ENCODE results near the gene CRELD1.

The CRELD1 gene

DNA sequence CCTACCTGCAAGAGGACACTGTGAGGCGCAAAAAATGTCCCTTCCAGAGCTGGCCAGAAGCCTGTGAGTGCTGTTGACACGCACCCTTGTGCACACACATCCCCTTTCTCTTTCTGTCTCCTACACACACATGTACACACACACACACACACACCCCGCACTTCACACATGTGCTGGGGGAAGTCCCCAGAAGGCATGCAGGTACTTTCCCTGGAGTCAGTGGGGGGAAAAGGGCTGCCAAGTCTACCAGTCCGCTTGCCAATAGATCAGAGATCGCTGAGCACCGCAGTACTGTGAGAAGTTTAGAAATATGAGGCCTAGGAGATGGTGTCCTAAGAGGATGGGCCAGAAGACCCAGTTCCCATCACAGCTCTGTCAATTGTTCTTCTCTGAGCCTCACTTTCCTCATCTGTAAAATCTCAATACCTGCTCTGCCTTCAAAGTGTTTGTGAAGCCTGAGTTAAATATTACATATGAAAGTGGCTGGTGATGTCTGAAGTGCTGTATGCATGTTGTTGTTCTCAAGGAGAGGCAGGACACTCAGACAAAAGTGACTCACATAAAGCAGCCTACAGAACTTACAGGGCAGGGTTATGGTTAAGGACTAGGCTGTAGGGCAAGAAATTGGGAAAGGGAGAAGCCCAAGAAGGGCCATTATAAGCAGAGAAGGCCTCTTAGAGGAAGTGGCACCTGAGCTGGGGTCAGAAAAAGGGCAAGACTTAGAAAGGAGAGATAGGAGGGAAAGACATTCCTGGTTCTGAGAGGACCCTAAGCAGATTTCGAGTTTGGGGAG lies 24.2 kb upstream of the CRELD1 start:
- Histone ChIP-seq H3K4me3 (ENCODE audit: low read length) (no peak overlapping the region), H4K20me1 (ENCODE audit: insufficient read depth, low read length) (no peaks in the 10 kb centered on the region), H3K27ac (ENCODE audit: low read length) (no peak overlapping the region), H3K9me3 (replicated peaks; ENCODE audit: insufficient read depth, low read length) (no peaks in the 10 kb centered on the region), H3K27me3 (replicated peaks; ENCODE audit: insufficient read depth, low read length) (no peaks in the 10 kb centered on the region), H3K4me1 (ENCODE audit: low read length) (no peaks in the 10 kb centered on the region), H3K9ac (ENCODE audit: low read length) (no peak overlapping the region), H3K36me3 (replicated peaks; ENCODE audit: insufficient read depth, low read length) (no peaks in the 10 kb centered on the region), H3F3A (ENCODE audit: insufficient read depth, low read length) (no peaks in the 10 kb centered on the region), H2AFZ (ENCODE audit: low read length) (no peak overlapping the region), H3K79me2 (ENCODE audit: low read length) (no peaks in the 10 kb centered on the region), H3K4me2 (ENCODE audit: low read depth, low read length) (no peak overlapping the region), H3K9me2 (replicated peaks; ENCODE audit: insufficient read depth, low read length) (no peaks in the 10 kb centered on the region)
- DNase-seq, result no peak
- TF ChIP-seq EZH2 (optimal IDR thresholded peaks at IDR 0.05; ENCODE audit: low read depth, low read length) (no peak), EZH2phosphoT487 (IDR thresholded peaks at IDR 0.05; ENCODE audit: low read length) (no peak)
- TF ChIP-seq, protein P1, sequence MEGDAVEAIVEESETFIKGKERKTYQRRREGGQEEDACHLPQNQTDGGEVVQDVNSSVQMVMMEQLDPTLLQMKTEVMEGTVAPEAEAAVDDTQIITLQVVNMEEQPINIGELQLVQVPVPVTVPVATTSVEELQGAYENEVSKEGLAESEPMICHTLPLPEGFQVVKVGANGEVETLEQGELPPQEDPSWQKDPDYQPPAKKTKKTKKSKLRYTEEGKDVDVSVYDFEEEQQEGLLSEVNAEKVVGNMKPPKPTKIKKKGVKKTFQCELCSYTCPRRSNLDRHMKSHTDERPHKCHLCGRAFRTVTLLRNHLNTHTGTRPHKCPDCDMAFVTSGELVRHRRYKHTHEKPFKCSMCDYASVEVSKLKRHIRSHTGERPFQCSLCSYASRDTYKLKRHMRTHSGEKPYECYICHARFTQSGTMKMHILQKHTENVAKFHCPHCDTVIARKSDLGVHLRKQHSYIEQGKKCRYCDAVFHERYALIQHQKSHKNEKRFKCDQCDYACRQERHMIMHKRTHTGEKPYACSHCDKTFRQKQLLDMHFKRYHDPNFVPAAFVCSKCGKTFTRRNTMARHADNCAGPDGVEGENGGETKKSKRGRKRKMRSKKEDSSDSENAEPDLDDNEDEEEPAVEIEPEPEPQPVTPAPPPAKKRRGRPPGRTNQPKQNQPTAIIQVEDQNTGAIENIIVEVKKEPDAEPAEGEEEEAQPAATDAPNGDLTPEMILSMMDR (IDR thresholded peaks at IDR 0.05; ENCODE audit: low read length), result no peak

DNA sequence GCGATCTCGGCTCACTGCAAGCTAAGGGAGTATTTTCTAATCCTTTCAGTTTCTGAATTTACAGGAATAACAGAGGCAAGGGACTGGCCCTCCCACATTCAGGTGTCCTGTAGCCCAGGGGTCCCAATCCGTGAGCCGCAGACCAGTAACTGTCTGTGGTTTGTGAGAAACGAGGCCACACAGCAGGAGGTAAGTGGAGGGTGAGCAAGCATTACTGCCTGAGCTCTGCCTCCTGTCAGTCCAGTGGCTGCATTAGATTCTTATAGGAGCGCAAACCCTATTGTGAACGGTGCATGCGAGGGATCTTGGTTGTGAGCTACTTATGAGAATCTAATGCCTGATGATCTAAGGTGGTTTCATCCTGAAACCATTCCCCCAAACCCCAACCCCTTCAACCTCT lies 21.8 kb upstream of the CRELD1 start:
- no peak for TF ChIP-seq EZH2 (optimal IDR thresholded peaks at IDR 0.05; ENCODE audit: low read depth, low read length)
- TF ChIP-seq, protein P1 (IDR thresholded peaks at IDR 0.05; ENCODE audit: low read length), result no peak
- DNase-seq, result no peak
- no peaks in the 10 kb centered on the region for H4K20me1 ChIP-seq (ENCODE audit: insufficient read depth, low read length)
- H3K4me1 ChIP-seq (ENCODE audit: low read length), result peaks cover 5% of the 10 kb centered on the region; the same call in 1 of the 2 replicates
- no peaks in the 10 kb centered on the region for H3K9me3 ChIP-seq (replicated peaks; ENCODE audit: insufficient read depth, low read length)
- no peak overlapping the region for H3K9ac ChIP-seq (ENCODE audit: low read length)
- H3K79me2 ChIP-seq (ENCODE audit: low read length), result no peaks in the 10 kb centered on the region
- H3F3A ChIP-seq (ENCODE audit: insufficient read depth, low read length), result no peaks in the 10 kb centered on the region
- H3K9me2 ChIP-seq (replicated peaks; ENCODE audit: insufficient read depth, low read length), result no peaks in the 10 kb centered on the region
- H3K36me3 ChIP-seq (replicated peaks; ENCODE audit: insufficient read depth, low read length), result no peaks in the 10 kb centered on the region
- H3K27ac ChIP-seq (ENCODE audit: low read length), result no peak overlapping the region
- no peak overlapping the region for H2AFZ ChIP-seq (ENCODE audit: low read length)
- H3K4me2 ChIP-seq (ENCODE audit: low read depth, low read length), result no peak overlapping the region
- H3K4me3 ChIP-seq (ENCODE audit: low read length), result no peak overlapping the region
- no peaks in the 10 kb centered on the region for H3K27me3 ChIP-seq (replicated peaks; ENCODE audit: insufficient read depth, low read length)

DNA sequence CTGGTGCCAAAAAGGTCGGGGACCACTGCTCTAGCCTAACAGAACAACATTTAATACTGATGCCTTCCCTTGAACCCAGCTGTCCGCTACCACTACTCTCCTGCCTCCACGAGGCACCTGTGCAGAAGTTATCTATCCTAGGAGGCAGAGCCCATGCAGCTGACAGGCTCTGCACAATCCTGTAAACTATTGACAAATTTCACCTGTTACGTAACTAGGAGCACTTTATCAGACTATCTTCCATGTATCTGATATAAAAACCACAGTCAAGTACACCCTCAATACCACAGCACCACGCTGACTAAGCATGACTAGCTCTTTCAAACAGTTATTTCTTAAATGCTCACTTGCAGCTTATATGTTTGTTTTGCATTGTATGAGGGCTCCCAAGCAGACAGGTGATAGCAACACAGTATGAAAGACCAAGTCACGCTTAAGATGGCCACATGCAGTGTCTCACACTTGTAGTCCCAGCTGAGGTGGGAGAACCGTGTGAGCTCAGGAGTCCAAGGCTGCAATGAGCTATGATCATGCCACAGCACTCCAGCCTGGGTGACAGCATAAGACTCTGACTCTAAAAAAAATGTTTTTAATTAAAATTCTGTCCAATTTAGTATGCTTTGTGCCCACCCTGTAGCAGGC lies 21.2 kb upstream of the CRELD1 start:
- Histone ChIP-seq H3K79me2 (ENCODE audit: low read length) (no peaks in the 10 kb centered on the region), H3K9me2 (replicated peaks; ENCODE audit: insufficient read depth, low read length) (no peaks in the 10 kb centered on the region), H2AFZ (ENCODE audit: low read length) (no peak overlapping the region), H3K27me3 (replicated peaks; ENCODE audit: insufficient read depth, low read length) (no peaks in the 10 kb centered on the region), H3K4me1 (ENCODE audit: low read length) (peaks cover 5% of the 10 kb centered on the region; the same call in 1 of the 2 replicates), H3K9me3 (replicated peaks; ENCODE audit: insufficient read depth, low read length) (no peaks in the 10 kb centered on the region), H3K9ac (ENCODE audit: low read length) (no peak overlapping the region), H3K27ac (ENCODE audit: low read length) (no peak overlapping the region), H3F3A (ENCODE audit: insufficient read depth, low read length) (no peaks in the 10 kb centered on the region), H3K4me2 (ENCODE audit: low read depth, low read length) (no peak overlapping the region), H3K36me3 (replicated peaks; ENCODE audit: insufficient read depth, low read length) (no peaks in the 10 kb centered on the region), H3K4me3 (ENCODE audit: low read length) (no peak overlapping the region), H4K20me1 (ENCODE audit: insufficient read depth, low read length) (no peaks in the 10 kb centered on the region)
- TF ChIP-seq EZH2phosphoT487 (IDR thresholded peaks at IDR 0.05; ENCODE audit: low read length), result no peak
- DNase-seq, result no peak

DNA sequence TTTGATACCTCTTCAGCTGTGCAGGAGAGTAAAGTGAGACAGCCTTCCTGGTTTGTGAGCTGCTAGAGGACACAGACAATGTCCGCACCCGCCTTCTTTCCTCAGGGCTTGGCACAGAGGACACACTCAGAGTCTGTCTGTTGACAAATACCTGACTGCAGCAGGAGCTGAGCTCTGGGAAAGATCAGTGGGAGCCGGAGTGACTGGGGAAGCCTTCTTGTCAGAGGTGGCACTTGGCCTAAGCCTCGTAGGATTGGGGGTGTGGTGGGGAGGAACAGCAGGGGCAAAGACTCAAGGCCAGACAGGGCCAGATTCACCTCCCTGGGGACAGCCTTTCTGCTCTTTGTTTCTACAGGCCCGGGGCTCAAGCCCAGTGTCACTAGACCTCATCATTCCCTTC lies 20.0 kb upstream of the CRELD1 start:
- Histone ChIP-seq H3K4me2 (ENCODE audit: low read depth, low read length) (no peak overlapping the region), H4K20me1 (ENCODE audit: insufficient read depth, low read length) (no peaks in the 10 kb centered on the region), H3K79me2 (ENCODE audit: low read length) (no peaks in the 10 kb centered on the region), H2AFZ (ENCODE audit: low read length) (no peak overlapping the region), H3K4me3 (ENCODE audit: low read length) (no peak overlapping the region), H3F3A (ENCODE audit: insufficient read depth, low read length) (no peaks in the 10 kb centered on the region), H3K36me3 (replicated peaks; ENCODE audit: insufficient read depth, low read length) (no peaks in the 10 kb centered on the region), H3K9me2 (replicated peaks; ENCODE audit: insufficient read depth, low read length) (no peaks in the 10 kb centered on the region), H3K9me3 (replicated peaks; ENCODE audit: insufficient read depth, low read length) (no peaks in the 10 kb centered on the region), H3K4me1 (ENCODE audit: low read length) (peaks cover 5% of the 10 kb centered on the region; the same call in 1 of the 2 replicates), H3K27ac (ENCODE audit: low read length) (no peak overlapping the region), H3K27me3 (replicated peaks; ENCODE audit: insufficient read depth, low read length) (no peaks in the 10 kb centered on the region), H3K9ac (ENCODE audit: low read length) (no peak overlapping the region)
- DNase-seq, result no peak
- TF ChIP-seq EZH2 (optimal IDR thresholded peaks at IDR 0.05; ENCODE audit: low read depth, low read length) (no peak), EZH2phosphoT487 (IDR thresholded peaks at IDR 0.05; ENCODE audit: low read length) (no peak)
- TF ChIP-seq, protein P1 (IDR thresholded peaks at IDR 0.05; ENCODE audit: low read length), result no peak

Measured in MM.1S (cell line).